OCI-LY3 (cell line): ENCODE results near the gene SERINC3.

Experiments
- CTCF ChIP-seq: fragments of 200-600, 300-600 bp; sonication (generic); IDR thresholded peaks from 2 replicates; pipeline ENCODE4 v1.5.1; 2014; ENCODE audit warnings: antibody characterized with exemption, low read length, low read depth
- EZH2phosphoT487 ChIP-seq: fragments of 200-600 bp; shearing (Covaris generic); IDR thresholded peaks from 2 replicates; pipeline ENCODE4 v1.6.1; 2018; ENCODE audit warnings: antibody characterized with exemption, mixed run types, low read depth

GRCh38 chr20:44533928-44534327 lies 12.1 kb upstream of the SERINC3 start:
- TF ChIP-seq CTCF (no peak), EZH2phosphoT487 (no peak)
